IPS DF 6.9 (cell line): ENCODE measurements around the gene FCGR1A.
"Not testable (repeated sequence)": the region's sequence is repeated elsewhere in the genome, so short reads cannot be mapped to it uniquely, and the experiment has no call there.

ENCODE experiments used
- DNase-seq: peaks from one replicate; pipeline ENCODE4 v3.0.0-alpha.2; 2013; ENCODE audit warnings: low read depth, low spot score
- H3K27ac ChIP-seq: one replicate; pipeline ENCODE4 v1.5.1; 2013; ENCODE audit warnings: low read length, control low read depth
- H3K27me3 ChIP-seq: 2 replicates; pipeline ENCODE4 v1.6.1; 2013; ENCODE audit warnings: mild to moderate bottlenecking, low read length; ENCODE audit not compliant: control insufficient read depth, insufficient read depth
- H3K36me3 ChIP-seq: 2 replicates; pipeline ENCODE4 v1.6.1; 2013; ENCODE audit warnings: low read length; ENCODE audit not compliant: control insufficient read depth, insufficient read depth
- H3K4me1 ChIP-seq: 2 replicates; pipeline ENCODE4 v1.6.1; 2013; ENCODE audit warnings: low read length; ENCODE audit not compliant: control insufficient read depth, insufficient read depth
- H3K4me3 ChIP-seq: 2 replicates; pipeline ENCODE4 v1.5.1; 2013; ENCODE audit warnings: mild to moderate bottlenecking, low read length
- H3K9me3 ChIP-seq: 2 replicates; pipeline ENCODE4 v1.6.1; 2013; ENCODE audit warnings: low read length, inconsistent platforms; ENCODE audit not compliant: control insufficient read depth, insufficient read depth
- WGBS: extraction: QIAGEN DNeasy Blood & Tissue Kit; methylation state at CpG from one replicate; pipeline ENCODE4 v1.1.7; 2013; ENCODE audit warnings: mixed read lengths, missing lambda C conversion rate; ENCODE audit not compliant: insufficient read length, insufficient coverage; 5-methylcytosine and 5-hydroxymethylcytosine counted together

FCGR1A gene

GRCh38 chr1:149752186-149752585 lies 30.3 kb upstream of the FCGR1A start:
- not testable (repeated sequence) for H3K4me1 ChIP-seq, DNase-seq, H3K36me3 ChIP-seq, H3K4me3 ChIP-seq, H3K27ac ChIP-seq, H3K9me3 ChIP-seq, H3K27me3 ChIP-seq
- WGBS, result no CpG with 5 or more reads among the region's 1 CpG

- WGBS, result no CpG with 5 or more reads among the region's 2 CpGs
- not testable (repeated sequence) for DNase-seq, H3K27me3 ChIP-seq, H3K27ac ChIP-seq, H3K36me3 ChIP-seq, H3K9me3 ChIP-seq, H3K4me1 ChIP-seq, H3K4me3 ChIP-seq
Measured at GRCh38 chr1:149753466-149753865, 29.0 kb upstream of the FCGR1A start.

DNA sequence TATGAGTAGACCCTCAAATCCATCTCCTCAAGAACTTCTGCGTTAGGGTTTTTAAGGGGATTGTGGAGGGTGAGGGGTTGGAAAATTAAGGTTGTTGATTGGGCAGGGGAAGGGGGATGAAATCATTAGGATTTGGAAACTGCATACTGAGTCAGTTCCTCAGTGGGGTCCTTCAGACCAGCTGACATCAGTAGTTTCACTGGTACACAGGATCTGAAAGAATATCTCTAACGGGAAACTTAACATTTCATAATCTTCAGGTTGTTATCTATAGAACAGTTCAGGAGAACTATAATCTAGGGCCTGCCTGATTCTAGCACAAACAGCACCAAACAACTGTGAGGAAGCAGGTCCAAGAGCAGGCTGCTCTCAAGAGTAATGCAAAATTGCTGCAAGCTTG lies 27.2 kb upstream of the FCGR1A start:
- H3K27ac ChIP-seq, result not testable (repeated sequence)

GRCh38 chr1:149762294-149762693 lies 20.2 kb upstream of the FCGR1A start:
- not testable (repeated sequence) for H3K4me1 ChIP-seq, H3K9me3 ChIP-seq, H3K27me3 ChIP-seq, H3K4me3 ChIP-seq, H3K27ac ChIP-seq, DNase-seq, H3K36me3 ChIP-seq
- WGBS, result no CpG with 5 or more reads among the region's 2 CpGs

More for the DNA sequence above, 27.2 kb upstream of the FCGR1A start:
- not testable (repeated sequence) for H3K4me1 ChIP-seq, H3K9me3 ChIP-seq, H3K4me3 ChIP-seq, H3K36me3 ChIP-seq, H3K27me3 ChIP-seq, DNase-seq
- WGBS, result no CpG with 5 or more reads among the region's 2 CpGs

GRCh38 chr1:149764087-149764800 lies 18.2 kb upstream of the FCGR1A start:
- H3K4me1 ChIP-seq, DNase-seq, H3K4me3 ChIP-seq, H3K27me3 ChIP-seq, H3K9me3 ChIP-seq, H3K27ac ChIP-seq, H3K36me3 ChIP-seq: not testable (repeated sequence)
- WGBS, result no CpG with 5 or more reads among the region's 1 CpG

DNA sequence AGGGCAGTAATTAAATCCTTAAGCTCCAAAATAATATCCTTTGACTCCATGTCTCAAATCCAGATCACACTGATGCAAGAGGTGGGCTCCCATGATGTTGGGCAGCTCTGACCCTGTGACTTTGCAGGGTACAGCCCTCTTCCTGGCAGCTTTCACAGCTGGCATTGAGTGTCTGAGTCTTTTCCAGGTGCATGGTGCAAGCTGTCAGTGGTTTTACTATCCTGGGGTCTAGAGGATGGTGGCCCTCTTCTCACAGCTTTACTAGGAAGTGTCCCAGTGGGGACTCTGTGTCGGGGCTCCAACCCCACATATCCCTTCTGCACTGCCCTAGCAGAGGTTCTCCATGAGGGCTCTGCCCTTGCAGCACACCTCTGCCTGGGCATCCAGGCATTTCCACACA lies 16.3 kb upstream of the FCGR1A start:
- H3K4me1 ChIP-seq, H3K4me3 ChIP-seq, H3K36me3 ChIP-seq, H3K27me3 ChIP-seq, H3K27ac ChIP-seq, DNase-seq, H3K9me3 ChIP-seq: not testable (repeated sequence)
- WGBS, result no CpG with 5 or more reads among the region's 1 CpG

DNA sequence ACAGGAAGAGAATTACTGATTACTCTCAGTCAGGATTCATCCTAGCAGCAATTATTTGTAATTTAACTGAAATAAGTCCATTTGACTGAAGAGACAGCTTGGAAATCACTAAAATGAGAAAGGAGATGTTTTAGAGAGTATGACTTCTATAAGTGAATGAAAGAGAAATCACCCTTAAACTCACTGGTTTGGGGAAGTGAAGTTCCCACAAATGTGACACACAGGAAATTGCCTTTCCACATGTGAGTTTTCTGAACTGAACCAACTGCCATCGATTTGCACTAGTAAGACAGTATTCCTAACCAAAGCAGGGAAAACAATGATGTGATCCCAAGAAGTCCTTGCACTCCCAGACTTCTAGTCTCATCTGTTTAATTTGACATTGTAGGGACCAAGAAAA lies 13.3 kb upstream of the FCGR1A start:
- H3K27me3 ChIP-seq, H3K4me1 ChIP-seq, H3K4me3 ChIP-seq, DNase-seq, H3K36me3 ChIP-seq, H3K9me3 ChIP-seq, H3K27ac ChIP-seq: not testable (repeated sequence)
- no CpG with 5 or more reads among the region's 1 CpG for WGBS

DNA sequence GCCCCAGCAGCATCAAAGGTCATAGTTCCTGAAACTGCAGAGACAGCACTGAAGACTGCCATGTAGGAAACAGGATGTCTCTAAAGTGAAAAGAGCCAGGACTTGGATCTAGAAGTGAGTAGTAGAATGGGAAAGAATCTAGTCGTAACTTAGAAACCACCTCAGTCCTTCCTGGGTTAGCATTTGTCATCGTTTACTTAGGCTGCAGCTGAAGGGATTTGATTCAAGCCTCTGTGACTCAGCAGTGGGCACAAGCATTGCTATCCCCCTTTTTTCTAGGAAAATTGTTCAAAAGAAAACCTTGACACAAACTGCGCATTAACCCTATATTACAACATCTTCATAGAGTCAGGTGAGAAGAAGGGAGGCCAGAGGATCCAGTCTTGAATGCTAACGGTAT lies 11.8 kb upstream of the FCGR1A start:
- no CpG with 5 or more reads among the region's 4 CpGs for WGBS
- H3K9me3 ChIP-seq, DNase-seq: not testable (repeated sequence)

GRCh38 chr1:149771653-149772425 lies 10.7 kb upstream of the FCGR1A start:
- not testable (repeated sequence) for H3K4me3 ChIP-seq, H3K9me3 ChIP-seq, DNase-seq, H3K4me1 ChIP-seq, H3K27ac ChIP-seq, H3K27me3 ChIP-seq, H3K36me3 ChIP-seq
- WGBS, result no CpG with 5 or more reads among the region's 4 CpGs

More for the DNA sequence above, 11.8 kb upstream of the FCGR1A start:
- H3K27ac ChIP-seq, H3K4me1 ChIP-seq, H3K36me3 ChIP-seq, H3K27me3 ChIP-seq, H3K4me3 ChIP-seq: not testable (repeated sequence)

DNA sequence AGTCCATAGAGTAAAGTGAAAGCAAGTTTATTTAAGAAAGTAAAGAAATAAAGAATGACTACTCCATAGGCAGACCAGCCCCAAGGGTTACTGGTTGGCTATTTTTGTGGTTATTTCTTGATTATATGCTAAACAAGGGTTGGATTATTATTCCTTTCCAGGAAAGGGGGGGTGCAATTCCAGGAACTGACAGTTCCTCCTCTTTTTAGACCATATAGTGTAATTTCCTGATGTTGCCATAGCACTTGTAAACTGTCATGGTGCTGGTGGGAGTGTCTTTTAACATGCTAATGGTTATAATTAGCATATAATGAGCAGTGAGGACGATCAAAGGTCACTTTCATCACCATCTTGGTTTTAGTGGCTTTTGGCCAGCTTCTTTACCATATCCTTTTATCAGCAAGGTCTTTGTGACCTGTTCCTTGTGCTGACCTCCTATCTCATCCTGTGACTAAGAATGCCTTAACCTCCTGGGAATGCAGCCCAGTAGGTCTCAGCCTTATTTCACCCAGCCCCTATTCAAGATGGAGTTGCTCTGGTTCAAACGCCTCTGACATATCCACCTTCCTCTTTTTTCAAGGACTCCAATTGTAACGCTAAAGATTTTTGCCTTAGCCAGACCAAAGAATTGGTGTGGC lies 6.9 kb upstream of the FCGR1A start:
- not testable (repeated sequence) for H3K4me3 ChIP-seq, H3K4me1 ChIP-seq, H3K36me3 ChIP-seq, H3K9me3 ChIP-seq, H3K27ac ChIP-seq, H3K27me3 ChIP-seq, DNase-seq
- no CpG with 5 or more reads among the region's 3 CpGs for WGBS
